ENCODE results near the gene ZNF197.

The ZNF197 gene

DNA sequence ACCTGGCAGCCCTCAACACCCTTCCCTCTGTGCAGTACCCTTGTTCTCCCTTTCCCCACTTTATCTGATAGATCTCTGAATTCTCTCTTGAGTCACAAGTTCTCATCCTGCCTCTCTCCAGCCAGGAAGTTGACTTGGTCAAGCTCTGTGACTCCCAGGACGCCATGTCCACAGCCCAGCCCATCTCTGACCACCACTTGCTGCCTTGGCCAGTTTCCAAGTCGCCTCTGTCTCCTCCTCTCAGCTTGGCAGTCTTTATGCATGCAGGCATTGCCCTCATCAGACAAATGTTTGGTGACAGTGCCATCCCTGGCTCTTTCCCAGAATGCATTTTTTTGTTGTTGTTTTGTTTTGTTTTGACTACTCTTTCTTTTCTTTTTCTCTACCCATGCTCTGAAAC is 49.4 kb downstream of the ZNF197 start:
- Mint-ChIP-seq H3K4me3 (no peak overlapping the region), H3K4me1 (no peaks in the 10 kb centered on the region), H3K9me3 (peaks cover 38% of the 10 kb centered on the region), H3K27me3 (ENCODE audit: low read depth, poor library complexity) (peaks cover 3% of the 10 kb centered on the region), H3K36me3 (ENCODE audit: low read depth) (peaks cover 18% of the 10 kb centered on the region), H3K27ac (no peak overlapping the region)
- no peak for DNase-seq
- TF ChIP-seq CTCF (IDR thresholded peaks at IDR 0.05): no peak

- H3K4me3 Mint-ChIP-seq: no peak overlapping the region
- peaks cover 44% of the 10 kb centered on the region for H3K36me3 Mint-ChIP-seq (ENCODE audit: low read depth)
- no peak for DNase-seq
- no peaks in the 10 kb centered on the region for H3K4me1 Mint-ChIP-seq
- TF ChIP-seq CTCF (IDR thresholded peaks at IDR 0.05): no peak
- peaks cover 3% of the 10 kb centered on the region for H3K27me3 Mint-ChIP-seq (ENCODE audit: low read depth, poor library complexity)
- H3K27ac Mint-ChIP-seq: no peak overlapping the region
- H3K9me3 Mint-ChIP-seq: peaks cover 66% of the 10 kb centered on the region
Observed at GRCh38 chr3:44678480-44679116, 53.8 kb downstream of the ZNF197 start.

DNA sequence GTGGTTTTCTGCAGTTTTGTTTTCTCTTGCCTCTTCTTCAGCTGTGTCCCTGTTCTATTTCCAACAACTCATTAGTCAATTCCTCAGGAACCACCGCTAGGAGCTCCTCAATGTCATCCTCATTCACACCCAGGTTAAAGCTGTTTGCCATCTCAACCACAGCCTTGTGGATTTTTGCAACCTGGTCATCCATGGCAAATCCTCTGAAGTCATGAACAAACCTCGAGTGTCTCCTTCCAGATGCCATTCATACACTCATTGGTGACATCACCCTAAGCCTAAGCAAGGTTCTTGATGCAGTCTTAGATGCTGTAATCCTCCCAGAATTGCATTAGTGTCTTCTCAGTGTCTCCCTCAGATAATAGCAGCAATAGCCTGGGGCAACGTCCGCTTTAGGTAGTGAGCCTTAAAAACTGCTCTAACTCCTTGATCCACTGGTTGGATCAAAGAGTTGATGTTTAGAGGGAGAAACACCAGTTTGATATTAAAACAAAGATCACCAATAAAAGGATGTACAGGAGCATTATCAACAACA is 56.2 kb downstream of the ZNF197 start:
- peaks cover 9% of the 10 kb centered on the region for H3K27me3 Mint-ChIP-seq (ENCODE audit: low read depth, poor library complexity)
- peaks cover 6% of the 10 kb centered on the region for H3K4me1 Mint-ChIP-seq
- peaks cover 56% of the 10 kb centered on the region for H3K36me3 Mint-ChIP-seq (ENCODE audit: low read depth)
- no peak for DNase-seq
- H3K27ac Mint-ChIP-seq: no peak overlapping the region
- H3K4me3 Mint-ChIP-seq: no peak overlapping the region
- H3K9me3 Mint-ChIP-seq: peaks cover 74% of the 10 kb centered on the region
- TF ChIP-seq CTCF (IDR thresholded peaks at IDR 0.05): no peak

DNA sequence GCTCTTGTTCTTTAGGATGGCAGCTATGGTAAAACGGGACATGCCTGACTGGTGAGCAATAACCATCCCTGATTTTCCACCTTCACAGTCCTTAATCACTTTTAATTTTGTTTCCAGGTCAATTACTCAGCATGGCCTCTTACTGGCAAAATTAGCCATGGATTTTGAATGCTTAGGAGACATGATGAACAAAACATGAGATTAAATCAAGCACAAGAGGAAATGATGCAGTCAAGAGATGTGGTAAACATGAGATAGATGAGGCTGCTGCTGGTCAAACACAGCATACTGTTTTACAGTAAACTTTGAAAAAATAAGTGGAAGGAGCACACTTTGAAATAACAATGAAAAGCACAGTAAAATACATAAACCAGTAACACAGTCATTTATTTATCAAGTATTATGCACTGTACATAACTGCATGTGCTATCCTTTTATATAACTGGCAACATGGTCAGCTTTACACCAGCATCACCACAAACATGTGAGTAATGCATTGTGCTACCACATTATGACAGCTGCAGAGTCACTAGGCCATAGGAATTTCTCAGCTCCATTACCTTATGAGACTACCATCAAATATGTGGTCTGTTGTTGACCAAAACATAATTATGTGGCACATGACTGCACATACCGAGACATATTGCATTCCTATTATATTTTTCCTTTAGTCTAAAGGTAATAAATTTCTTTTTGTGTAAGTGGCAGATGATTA is 57.5 kb downstream of the ZNF197 start:
- TF ChIP-seq CTCF (IDR thresholded peaks at IDR 0.05): no peak
- no peak for DNase-seq
- H3K27me3 Mint-ChIP-seq (ENCODE audit: low read depth, poor library complexity): peaks cover 18% of the 10 kb centered on the region
- no peak overlapping the region for H3K4me3 Mint-ChIP-seq
- peaks cover 76% of the 10 kb centered on the region for H3K9me3 Mint-ChIP-seq
- H3K4me1 Mint-ChIP-seq: peaks cover 6% of the 10 kb centered on the region
- H3K27ac Mint-ChIP-seq: no peak overlapping the region
- peaks cover 56% of the 10 kb centered on the region for H3K36me3 Mint-ChIP-seq (ENCODE audit: low read depth)

DNA sequence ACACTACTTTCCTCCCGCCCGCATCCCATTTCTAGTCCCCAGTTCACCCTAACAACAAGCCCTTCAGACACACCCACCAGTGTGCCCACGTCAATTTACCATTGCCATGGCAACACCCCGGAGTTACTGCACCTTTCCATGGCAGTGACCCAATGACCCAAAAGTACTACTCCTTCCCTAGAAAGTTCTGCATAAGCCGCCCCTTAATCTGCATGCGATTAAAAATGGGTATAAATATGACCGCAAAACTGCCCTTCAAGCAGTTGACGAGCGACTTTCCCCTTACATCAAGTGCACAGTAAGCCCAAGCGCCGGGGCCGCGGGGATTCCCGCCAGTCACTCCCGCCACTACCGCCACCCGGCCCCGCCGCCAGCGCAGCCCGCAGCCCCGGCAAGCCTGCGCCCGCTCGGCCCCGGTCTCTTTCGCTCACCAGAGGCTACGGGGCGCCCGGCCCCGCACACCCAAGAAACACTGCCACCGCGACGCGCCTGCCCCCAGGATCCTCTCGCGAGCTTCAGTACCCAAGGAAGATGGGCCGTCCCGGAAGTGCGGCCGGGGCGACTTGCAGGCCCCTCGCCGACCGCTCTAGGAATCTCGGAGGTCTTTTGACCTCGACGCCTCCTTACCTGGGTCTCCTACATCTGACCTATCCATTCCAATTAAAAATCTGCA is 60.4 kb downstream of the ZNF197 start:
- Mint-ChIP-seq H3K4me1 (peaks cover 6% of the 10 kb centered on the region), H3K9me3 (peaks cover 87% of the 10 kb centered on the region), H3K27me3 (ENCODE audit: low read depth, poor library complexity) (peaks cover 27% of the 10 kb centered on the region), H3K36me3 (ENCODE audit: low read depth) (peaks cover 51% of the 10 kb centered on the region), H3K27ac (no peak overlapping the region), H3K4me3 (peak overlapping the region; percentile 91)
- no peak for TF ChIP-seq CTCF (IDR thresholded peaks at IDR 0.05)
- peak; percentile 59 for DNase-seq

All from nephron progenitor cell (in vitro differentiated cells).